Activated CD4-positive, alpha-beta T cell treated with anti-CD3 and anti-CD28 coated beads, Interleukin-2, Interleukin-4, amounts not matched to agents 100 ng/mL and 50 ng/mL, durations not matched to agents 16 hours and 8 hours (primary cell): Measurements from ENCODE around the gene DCDC2.
A peak's percentile ranks its signal among the peaks of the same experiment; 100 is the strongest.
"Not testable (repeated sequence)": the region's sequence is repeated elsewhere in the genome, so short reads cannot be mapped to it uniquely, and the experiment has no call there.

Experiments used
- DNase-seq: peaks from one replicate; pipeline ENCODE4 v3.0.0-alpha.2; 2020; ENCODE audit warnings: low spot score

The DCDC2 gene

GRCh38 chr6:24324617-24325016, 33.2 kb downstream of the DCDC2 start:
- no peak for DNase-seq

GRCh38 chr6:24323632-24324337, 34.1 kb downstream of the DCDC2 start:
- DNase-seq: no peak

GRCh38 chr6:24322924-24323323, 34.9 kb downstream of the DCDC2 start:
- no peak for DNase-seq

GRCh38 chr6:24322446-24322845, 35.4 kb downstream of the DCDC2 start:
- not testable (repeated sequence) for DNase-seq

- no peak for DNase-seq
Measured at GRCh38 chr6:24321538-24322162, 36.2 kb downstream of the DCDC2 start.

GRCh38 chr6:24313251-24314141, 44.4 kb downstream of the DCDC2 start:
- no peak for DNase-seq

GRCh38 chr6:24311775-24312174, 46.1 kb downstream of the DCDC2 start:
- not testable (repeated sequence) for DNase-seq

- no peak for DNase-seq
Measured at GRCh38 chr6:24307881-24308280, 50.0 kb downstream of the DCDC2 start.

- DNase-seq: no peak
Measured at GRCh38 chr6:24306936-24307335, 50.9 kb downstream of the DCDC2 start.

GRCh38 chr6:24306038-24306437, 51.8 kb downstream of the DCDC2 start:
- DNase-seq: no peak

GRCh38 chr6:24296944-24297343, 60.9 kb downstream of the DCDC2 start:
- no peak for DNase-seq

GRCh38 chr6:24293852-24294251, 64.0 kb downstream of the DCDC2 start:
- not testable (repeated sequence) for DNase-seq

GRCh38 chr6:24287239-24287638, 70.6 kb downstream of the DCDC2 start:
- DNase-seq: no peak

GRCh38 chr6:24284006-24284405, 73.9 kb downstream of the DCDC2 start:
- no peak for DNase-seq

GRCh38 chr6:24283043-24283985, 74.5 kb downstream of the DCDC2 start:
- DNase-seq: peak; percentile 30

- no peak for DNase-seq
Measured at GRCh38 chr6:24274441-24275083, 83.3 kb downstream of the DCDC2 start.

GRCh38 chr6:24273096-24273870, 84.6 kb downstream of the DCDC2 start:
- no peak for DNase-seq

- DNase-seq: no peak
Measured at GRCh38 chr6:24272553-24272952, 85.3 kb downstream of the DCDC2 start.

GRCh38 chr6:24272148-24272547, 85.7 kb downstream of the DCDC2 start:
- no peak for DNase-seq

- DNase-seq: no peak
Measured at GRCh38 chr6:24270011-24270410, 87.8 kb downstream of the DCDC2 start.
